Calu3 (cell line): ENCODE results near the gene LSAMP. TPM values are rescaled to one million over a fixed set of nuclear protein-coding genes. Genes with fewer than 3 reads are reported as not detected.

Experiments used
- BruUV-seq: library from RNA; stranded (reverse); fragments of 400-500 nt; replicated peaks from 2 replicates; lab custom pipeline; 2021; lab: Mats Ljungman, UMichigan
- CTCF ChIA-PET: fragments of 300-600 bp; sonication (Branson Sonifier 250); formaldehyde crosslinking; loops from one replicate; lab custom pipeline; 2022; ENCODE audit warnings: antibody characterized with exemption; lab: Charles Lee
- DNase-seq: peaks from one replicate; pipeline ENCODE4 v3.0.0; 2022
- H3K27ac Mint-ChIP-seq: one replicate; pipeline ENCODE4 v1.8.0; 2022; ENCODE audit warnings: mixed read lengths; ENCODE audit not compliant: unreplicated experiment
- H3K27me3 Mint-ChIP-seq: one replicate; pipeline ENCODE4 v1.8.0; 2022; ENCODE audit warnings: mixed read lengths; ENCODE audit not compliant: unreplicated experiment
- H3K36me3 Mint-ChIP-seq: one replicate; pipeline ENCODE4 v1.8.0; 2022; ENCODE audit warnings: mild to moderate bottlenecking, moderate library complexity, mixed read lengths; ENCODE audit not compliant: insufficient read depth, unreplicated experiment
- H3K4me1 Mint-ChIP-seq: one replicate; pipeline ENCODE4 v1.8.0; 2022; ENCODE audit warnings: mild to moderate bottlenecking, low read depth, mixed read lengths; ENCODE audit not compliant: unreplicated experiment
- H3K4me3 Mint-ChIP-seq: one replicate; pipeline ENCODE4 v1.8.0; 2022; ENCODE audit warnings: mild to moderate bottlenecking, low read depth, moderate library complexity, mixed read lengths; ENCODE audit not compliant: unreplicated experiment
- H3K9me3 Mint-ChIP-seq: one replicate; pipeline ENCODE4 v1.8.0; 2022; ENCODE audit warnings: low read depth, mixed read lengths; ENCODE audit not compliant: unreplicated experiment
- intact Hi-C: fragments of 100-400 bp; cut with micrococcal nuclease; formaldehyde crosslinking; loops from one replicate; pipeline ENCODE4 v1.10.0; 2022; ENCODE audit not compliant: unreplicated experiment
- total RNA-seq: library from RNA; stranded (reverse); gene quantifications from 2 replicates; pipeline ENCODE4 v1.2.3, GENCODE V29; 2022
- TF ChIP-seq, protein P1 (sequence below): fragments of 200-600 bp; IDR thresholded peaks from one replicate; pipeline ENCODE4 v1.8.0; 2022; ENCODE audit warnings: antibody characterized with exemption; ENCODE audit not compliant: unreplicated experiment

LSAMP gene
- total RNA-seq, 1 experiment from 2014 or later: 0.90 TPM

DNA sequence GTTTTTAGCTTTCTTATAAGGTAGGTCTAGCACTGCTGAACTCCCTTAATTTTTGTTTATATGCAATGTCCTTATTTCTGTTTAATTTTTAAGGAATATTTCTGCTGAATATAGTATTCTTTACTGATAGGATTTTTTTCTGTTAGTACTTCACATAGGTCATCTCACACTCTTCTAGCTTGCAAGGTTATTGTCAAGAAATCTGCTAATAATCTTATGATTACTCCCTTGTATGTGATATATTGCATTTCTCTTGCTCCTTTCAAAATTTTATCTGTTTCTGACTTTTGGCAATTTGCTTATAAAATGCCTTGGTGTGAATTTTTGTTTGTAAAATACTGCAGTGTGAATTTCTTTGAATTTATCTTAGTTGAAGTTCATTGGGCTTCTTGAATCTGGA, 523.6 kb downstream of the LSAMP start:
- Mint-ChIP-seq H3K4me1 (no peaks in the 10 kb centered on the region), H3K27ac (no peak overlapping the region), H3K4me3 (no peak overlapping the region), H3K36me3 (no peaks in the 10 kb centered on the region), H3K9me3 (no peaks in the 10 kb centered on the region), H3K27me3 (no peaks in the 10 kb centered on the region)
- no peak for DNase-seq
- BruUV-seq: no TSS peak
- intact Hi-C loops: no loop called here
- CTCF ChIA-PET: no interaction called here
- TF ChIP-seq, protein P1, sequence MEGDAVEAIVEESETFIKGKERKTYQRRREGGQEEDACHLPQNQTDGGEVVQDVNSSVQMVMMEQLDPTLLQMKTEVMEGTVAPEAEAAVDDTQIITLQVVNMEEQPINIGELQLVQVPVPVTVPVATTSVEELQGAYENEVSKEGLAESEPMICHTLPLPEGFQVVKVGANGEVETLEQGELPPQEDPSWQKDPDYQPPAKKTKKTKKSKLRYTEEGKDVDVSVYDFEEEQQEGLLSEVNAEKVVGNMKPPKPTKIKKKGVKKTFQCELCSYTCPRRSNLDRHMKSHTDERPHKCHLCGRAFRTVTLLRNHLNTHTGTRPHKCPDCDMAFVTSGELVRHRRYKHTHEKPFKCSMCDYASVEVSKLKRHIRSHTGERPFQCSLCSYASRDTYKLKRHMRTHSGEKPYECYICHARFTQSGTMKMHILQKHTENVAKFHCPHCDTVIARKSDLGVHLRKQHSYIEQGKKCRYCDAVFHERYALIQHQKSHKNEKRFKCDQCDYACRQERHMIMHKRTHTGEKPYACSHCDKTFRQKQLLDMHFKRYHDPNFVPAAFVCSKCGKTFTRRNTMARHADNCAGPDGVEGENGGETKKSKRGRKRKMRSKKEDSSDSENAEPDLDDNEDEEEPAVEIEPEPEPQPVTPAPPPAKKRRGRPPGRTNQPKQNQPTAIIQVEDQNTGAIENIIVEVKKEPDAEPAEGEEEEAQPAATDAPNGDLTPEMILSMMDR: no peak

GRCh38 chr3:115918900-115919299, 526.4 kb downstream of the LSAMP start:
- CTCF ChIA-PET: no interaction called here
- Mint-ChIP-seq H3K9me3 (no peaks in the 10 kb centered on the region), H3K4me1 (no peaks in the 10 kb centered on the region), H3K27ac (no peak overlapping the region), H3K36me3 (no peaks in the 10 kb centered on the region), H3K4me3 (no peak overlapping the region), H3K27me3 (no peaks in the 10 kb centered on the region)
- intact Hi-C loops: no loop called here
- BruUV-seq: no TSS peak
- DNase-seq: no peak
- TF ChIP-seq, protein P1: no peak

DNA sequence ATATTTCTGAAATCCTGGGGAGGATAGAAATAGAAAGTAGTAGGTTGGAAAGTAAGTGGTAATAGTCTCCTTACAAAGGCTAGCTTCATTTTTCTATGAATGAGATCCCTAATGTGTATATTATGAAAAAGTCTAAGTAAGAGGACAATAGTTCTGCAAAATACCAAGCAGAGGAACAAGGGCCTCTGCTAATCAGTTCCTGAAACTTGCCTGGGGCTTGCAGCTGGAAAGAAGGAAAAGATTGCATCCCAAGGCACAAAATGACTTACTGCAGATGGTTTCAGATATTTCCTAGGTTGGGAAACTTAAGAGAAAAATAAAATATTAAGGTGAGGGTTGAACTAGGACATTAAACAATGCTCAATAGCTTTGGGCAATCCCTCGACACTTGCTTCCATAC, 528.4 kb downstream of the LSAMP start:
- Mint-ChIP-seq H3K4me1 (peaks cover 14% of the 10 kb centered on the region), H3K27me3 (no peaks in the 10 kb centered on the region), H3K4me3 (no peak overlapping the region), H3K9me3 (no peaks in the 10 kb centered on the region), H3K36me3 (no peaks in the 10 kb centered on the region), H3K27ac (no peak overlapping the region)
- TF ChIP-seq, protein P1: no peak
- no TSS peak for BruUV-seq
- CTCF ChIA-PET: interaction anchor here (0.7 kb wide), 1 partner anchor 1504 kb away, joined by 4 read pairs; no protein-coding TSS in a partner anchor
- no peak for DNase-seq
- intact Hi-C loops: no loop called here

DNA sequence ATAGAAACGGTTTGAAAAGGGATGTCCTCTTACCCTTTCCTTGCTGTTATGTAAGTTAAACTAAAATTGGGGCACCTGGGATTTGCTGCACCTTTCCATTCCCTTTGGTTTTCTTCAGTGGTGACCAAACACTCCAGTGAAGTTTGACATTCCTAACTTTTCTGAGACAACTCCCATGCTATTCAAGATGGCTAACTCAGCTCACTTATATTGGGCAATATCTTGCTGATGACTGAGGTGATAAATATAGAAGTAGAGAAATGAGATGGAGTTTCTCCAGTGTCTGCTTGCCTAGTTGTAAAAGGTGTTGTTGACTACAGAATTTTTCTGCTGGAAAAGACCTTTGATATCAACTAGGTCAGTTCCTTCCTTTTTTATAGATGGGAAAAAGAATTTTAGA, 530.2 kb downstream of the LSAMP start:
- no peaks in the 10 kb centered on the region for H3K36me3 Mint-ChIP-seq
- CTCF ChIA-PET: interaction anchor here (0.6 kb wide), 1 partner anchor 224 kb away, joined by 8 read pairs; no protein-coding TSS in a partner anchor
- no peak for DNase-seq
- H3K4me3 Mint-ChIP-seq: no peak overlapping the region
- no peaks in the 10 kb centered on the region for H3K27me3 Mint-ChIP-seq
- TF ChIP-seq, protein P1: no peak
- no peaks in the 10 kb centered on the region for H3K9me3 Mint-ChIP-seq
- no TSS peak for BruUV-seq
- H3K4me1 Mint-ChIP-seq: peaks cover 14% of the 10 kb centered on the region
- H3K27ac Mint-ChIP-seq: no peak overlapping the region
- intact Hi-C loops: no loop called here
